OCI-LY7 (cell line): Measurements from ENCODE around the gene GALNT5. TPM values are rescaled to one million over a fixed set of nuclear protein-coding genes. Genes with fewer than 3 reads are reported as not detected.

Source experiments
- Bru-seq: library from RNA; stranded (reverse); fragments of 400-500 nt; gene quantifications from one replicate; lab custom pipeline; 2021; lab: Mats Ljungman, UMichigan
- BruChase-seq, 2 experiments: library from RNA; stranded (reverse); fragments of 400-500 nt; gene quantifications; one replicate each; lab custom pipeline; 2021; lab: Mats Ljungman, UMichigan
- BruUV-seq: library from RNA; stranded (reverse); fragments of 400-500 nt; replicated peaks from 2 replicates; lab custom pipeline; 2021; lab: Mats Ljungman, UMichigan
- CTCF ChIA-PET: fragments of 300-600 bp; sonication (Branson Sonifier 250); formaldehyde crosslinking; loops from one replicate; lab custom pipeline; 2022; ENCODE audit warnings: antibody characterized with exemption; ENCODE audit not compliant: unreplicated experiment; lab: Charles Lee
- POLR2A ChIA-PET: fragments of 300-600 bp; sonication (Branson Sonifier 250); formaldehyde crosslinking; loops from one replicate; lab custom pipeline; 2022; ENCODE audit warnings: antibody characterized with exemption; lab: Charles Lee
- DNase-seq: peaks from one replicate; pipeline ENCODE4 v3.0.0-alpha.2; 2015; ENCODE audit warnings: low spot score
- H2AFZ ChIP-seq: fragments of 200-600 bp; sonication (generic), shearing (Covaris generic); 2 replicates; pipeline ENCODE4 v1.6.1; 2014; ENCODE audit warnings: mild to moderate bottlenecking, antibody characterized with exemption, low read length, moderate library complexity
- H3K27ac ChIP-seq: fragments of 200-600 bp; sonication (generic); 2 replicates; pipeline ENCODE4 v1.5.1; 2014; ENCODE audit warnings: mixed run types, low read depth, mild to moderate bottlenecking, moderate library complexity, low read length, inconsistent platforms; ENCODE audit not compliant: poor library complexity, severe bottlenecking
- H3K36me3 ChIP-seq: fragments of 200-600 bp; sonication (generic); 2 replicates; pipeline ENCODE4 v1.6.1; 2014; ENCODE audit warnings: mild to moderate bottlenecking, antibody characterized with exemption, low read length, moderate library complexity, mixed read lengths; ENCODE audit not compliant: insufficient read depth
- H3K4me1 ChIP-seq: fragments of 200-600 bp; sonication (generic); 2 replicates; pipeline ENCODE4 v1.5.1; 2014; ENCODE audit warnings: mild to moderate bottlenecking, low read length; ENCODE audit not compliant: insufficient read depth, poor library complexity, severe bottlenecking
- H3K4me2 ChIP-seq: fragments of 200-600 bp; sonication (generic); 2 replicates; pipeline ENCODE4 v1.6.1; 2014; ENCODE audit warnings: mild to moderate bottlenecking, low read length
- H3K4me3 ChIP-seq: fragments of 200-600 bp; sonication (generic); 2 replicates; pipeline ENCODE4 v1.5.1; 2014; ENCODE audit warnings: mild to moderate bottlenecking, low read depth, low read length; ENCODE audit not compliant: poor library complexity, severe bottlenecking
- H3K79me2 ChIP-seq: fragments of 200-600 bp; sonication (generic); 2 replicates; pipeline ENCODE4 v1.6.1; 2016; ENCODE audit warnings: low read depth, mild to moderate bottlenecking, low read length, moderate library complexity, mixed read lengths; ENCODE audit not compliant: insufficient read depth
- H3K9me2 ChIP-seq: fragments of 200-600 bp; sonication (generic); 2 replicates; pipeline ENCODE4 v1.6.1; 2016; ENCODE audit warnings: mild to moderate bottlenecking, low read length, mixed read lengths; ENCODE audit not compliant: insufficient read depth
- H3K9me3 ChIP-seq: fragments of 200-600 bp; sonication (generic); 2 replicates; pipeline ENCODE4 v1.6.1; 2014; ENCODE audit warnings: mild to moderate bottlenecking, mixed run types, low read length, mixed read lengths
- H4K20me1 ChIP-seq: fragments of 200-600 bp; sonication (generic); 2 replicates; pipeline ENCODE4 v1.6.1; 2014; ENCODE audit warnings: mild to moderate bottlenecking, antibody characterized with exemption, low read length, moderate library complexity, mixed read lengths; ENCODE audit not compliant: insufficient read depth
- EZH2phosphoT487 ChIP-seq: fragments of 200-600 bp; sonication (generic); IDR thresholded peaks from 2 replicates; pipeline ENCODE4 v1.6.1; 2018; ENCODE audit warnings: low read depth, borderline replicate concordance, mild to moderate bottlenecking, mixed run types, antibody characterized with exemption, low read length, moderate library complexity, mixed read lengths
- intact Hi-C: fragments of 100-400 bp; cut with micrococcal nuclease; formaldehyde crosslinking; loops from one replicate; pipeline ENCODE4 v1.10.0; 2022; ENCODE audit not compliant: unreplicated experiment
- long read RNA-seq: library from polyadenylated mRNA; stranded (forward); transcript quantifications from one replicate; pipeline ENCODE4 v2.0.0, GENCODE V29; 2022
- total RNA-seq, 2 experiments: library from RNA; depleted of rRNA in 1 of 2; stranded (reverse); fragments of >200 nt in 1 of 2; shearing (Covaris generic) in 1 of 2; gene quantifications; 2 replicates each; pipeline ENCODE4 v1.2.3, GENCODE V29; 2014 to 2022
- TF ChIP-seq, protein P1 (sequence below): fragments of 200-600 bp; sonication (generic); conservative IDR thresholded peaks from 2 replicates; pipeline ENCODE4 v1.5.1; 2014; ENCODE audit warnings: mild to moderate bottlenecking, antibody characterized with exemption, low read length, moderate library complexity, mixed read lengths

GALNT5 gene
- total RNA-seq (2014; rRNA removed; shearing (Covaris generic)) (not detected in 2 replicates), total RNA-seq (2022) (not detected in 2 replicates), Bru-seq, nascent RNA (percentile 3 among the genes with signal in this experiment), BruChase-seq, experiment 1, labeled RNA remaining after a 6-hour chase (not detected), BruChase-seq, experiment 2, labeled RNA remaining after a 2-hour chase (percentile 5 among the genes with signal in this experiment)
- long read RNA-seq, result 0 reads

DNA sequence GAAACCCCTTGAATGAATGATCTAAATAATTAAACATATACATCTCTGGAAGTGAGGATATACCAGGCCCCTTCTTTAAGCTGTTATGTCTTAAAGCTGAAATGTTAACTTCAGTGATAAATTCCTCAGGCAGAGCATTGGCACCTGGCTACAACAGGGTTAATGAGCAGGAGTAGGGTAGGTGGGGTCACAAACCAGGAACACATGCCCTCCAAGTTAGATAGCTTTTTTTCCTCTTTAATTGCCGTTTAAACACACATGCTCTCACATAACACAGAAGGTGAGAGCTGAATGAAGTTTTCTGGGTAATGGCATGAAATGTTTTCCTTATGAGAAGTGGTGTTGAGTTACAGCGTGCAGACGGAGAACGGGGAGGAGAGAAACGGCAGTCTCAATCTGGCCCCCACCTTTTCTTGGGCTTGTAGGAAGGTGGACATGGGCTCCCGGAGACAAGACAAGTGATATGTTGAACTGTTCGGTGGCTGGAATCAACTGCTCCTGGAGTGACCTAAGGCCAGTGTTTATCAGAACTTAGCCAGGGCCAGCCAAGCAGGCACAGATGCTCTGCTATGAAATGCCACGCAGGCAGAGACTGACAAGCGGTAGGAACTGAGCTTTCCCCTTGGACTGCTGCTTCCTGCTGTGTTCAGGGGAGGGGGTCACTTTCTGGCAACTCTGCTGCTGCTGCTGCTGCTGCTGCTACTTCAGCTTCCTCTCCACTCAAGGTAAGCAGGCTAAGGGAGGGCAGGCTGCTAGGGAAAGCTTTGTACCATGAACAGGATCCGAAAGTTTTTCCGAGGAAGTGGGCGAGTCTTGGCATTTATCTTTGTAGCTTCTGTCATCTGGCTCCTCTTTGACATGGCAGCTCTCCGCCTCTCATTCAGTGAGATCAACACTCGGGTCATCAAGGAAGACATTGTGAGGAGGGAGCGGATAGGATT is at the start of gene GALNT5:
Gene GALNT5, plus strand, starts transcription at position 394 of the 941 bp plus-strand sequence. Its CDS starts 378 bp downstream, at position 772.
- DNase-seq, result no peak
- Histone ChIP-seq H2AFZ (no peak within 1 kb of the TSS), H3K9me2 (no peaks in the 10 kb centered on the region), H3K9me3 (no peaks in the 10 kb centered on the region), H4K20me1 (no peaks in the 10 kb centered on the region), H3K4me2 (no peak within 1 kb of the TSS), H3K36me3 (no peaks in the 10 kb centered on the region), H3K4me1 (no peaks in the 10 kb centered on the region), H3K4me3 (no peak within 1 kb of the TSS), H3K79me2 (no peaks in the 10 kb centered on the region), H3K27ac (no peak within 1 kb of the TSS)
- TF ChIP-seq EZH2phosphoT487, result no peak
- TF ChIP-seq, protein P1, sequence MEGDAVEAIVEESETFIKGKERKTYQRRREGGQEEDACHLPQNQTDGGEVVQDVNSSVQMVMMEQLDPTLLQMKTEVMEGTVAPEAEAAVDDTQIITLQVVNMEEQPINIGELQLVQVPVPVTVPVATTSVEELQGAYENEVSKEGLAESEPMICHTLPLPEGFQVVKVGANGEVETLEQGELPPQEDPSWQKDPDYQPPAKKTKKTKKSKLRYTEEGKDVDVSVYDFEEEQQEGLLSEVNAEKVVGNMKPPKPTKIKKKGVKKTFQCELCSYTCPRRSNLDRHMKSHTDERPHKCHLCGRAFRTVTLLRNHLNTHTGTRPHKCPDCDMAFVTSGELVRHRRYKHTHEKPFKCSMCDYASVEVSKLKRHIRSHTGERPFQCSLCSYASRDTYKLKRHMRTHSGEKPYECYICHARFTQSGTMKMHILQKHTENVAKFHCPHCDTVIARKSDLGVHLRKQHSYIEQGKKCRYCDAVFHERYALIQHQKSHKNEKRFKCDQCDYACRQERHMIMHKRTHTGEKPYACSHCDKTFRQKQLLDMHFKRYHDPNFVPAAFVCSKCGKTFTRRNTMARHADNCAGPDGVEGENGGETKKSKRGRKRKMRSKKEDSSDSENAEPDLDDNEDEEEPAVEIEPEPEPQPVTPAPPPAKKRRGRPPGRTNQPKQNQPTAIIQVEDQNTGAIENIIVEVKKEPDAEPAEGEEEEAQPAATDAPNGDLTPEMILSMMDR, result no peak
- ChIA-PET POLR2A (interaction anchor here (0.6 kb wide), 1 partner anchor 822 kb away, joined by 3 read pairs; no protein-coding TSS in a partner anchor), CTCF (no interaction called here)
- intact Hi-C loops, result no loop called here
- BruUV-seq, result no TSS peak

DNA sequence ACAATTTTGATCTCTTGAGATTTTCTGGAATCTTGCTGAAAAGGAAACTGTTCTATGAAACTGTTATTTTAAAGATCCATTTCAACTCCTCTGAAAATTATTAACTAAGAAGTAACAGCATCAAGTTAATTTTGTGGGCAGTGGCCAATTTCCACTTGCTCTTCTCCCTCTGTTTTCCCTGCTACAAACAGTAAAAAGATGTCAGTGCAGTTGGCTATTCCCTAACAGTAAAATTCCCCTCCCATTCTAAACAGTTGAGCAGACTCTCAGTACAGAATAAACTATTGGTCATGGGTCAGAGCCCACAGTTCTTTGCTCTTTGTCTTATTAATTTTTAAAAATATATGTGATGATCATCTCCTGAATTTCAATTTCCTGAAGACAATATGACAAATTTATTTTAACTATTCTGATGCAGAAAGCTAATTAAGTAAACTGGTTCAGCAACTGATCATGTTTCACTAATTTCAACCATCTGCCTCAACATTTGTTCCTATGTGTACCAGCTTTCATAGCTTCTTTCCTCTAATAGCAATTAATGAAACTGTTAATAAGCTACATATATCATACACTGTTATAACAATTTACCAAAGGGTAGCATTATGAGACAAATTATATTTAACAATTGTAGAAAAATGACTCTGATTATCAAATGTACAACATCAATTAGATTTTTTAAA is 41.1 kb upstream of the GALNT5 start:
- H3K36me3 ChIP-seq, result no peaks in the 10 kb centered on the region
- ChIA-PET POLR2A (no interaction called here), CTCF (no interaction called here)
- H2AFZ ChIP-seq, result no peak overlapping the region
- no peak overlapping the region for H3K4me3 ChIP-seq
- no peak for TF ChIP-seq EZH2phosphoT487
- TF ChIP-seq, protein P1, result no peak
- no peak for DNase-seq
- no peaks in the 10 kb centered on the region for H3K79me2 ChIP-seq
- intact Hi-C loops, result no loop called here
- no peaks in the 10 kb centered on the region for H4K20me1 ChIP-seq
- H3K9me2 ChIP-seq, result no peaks in the 10 kb centered on the region
- no peaks in the 10 kb centered on the region for H3K4me1 ChIP-seq
- H3K27ac ChIP-seq, result no peak overlapping the region
- BruUV-seq, result no TSS peak
- H3K4me2 ChIP-seq, result no peak overlapping the region
- no peaks in the 10 kb centered on the region for H3K9me3 ChIP-seq
